Liver (tissue), 3 donors: Measurements from ENCODE around the gene HAO2.

Source experiments
- ATF3 ChIP-seq: IDR thresholded peaks from 2 replicates; pipeline ENCODE4 v1.6.1; 2016; ENCODE audit warnings: antibody characterized with exemption
- CTCF ChIP-seq: fragments of 150-350 bp; IDR thresholded peaks from 2 replicates; pipeline ENCODE4 v1.5.1; 2017; ENCODE audit warnings: improper control_type of control experiment, low read depth, low read length; ENCODE audit not compliant: missing input control
- FOXA1 ChIP-seq: IDR thresholded peaks from 2 replicates; pipeline ENCODE4 v1.6.1; 2016; ENCODE audit warnings: antibody characterized with exemption
- JUND ChIP-seq, 2 donors: IDR thresholded peaks; 2 replicates each; pipeline ENCODE4 v1.6.1; 2016; ENCODE audit warnings: antibody characterized with exemption in 2 of 2
- RAD21 ChIP-seq, 2 donors: IDR thresholded peaks; 2 replicates each; pipeline ENCODE4 v1.6.1; 2016; ENCODE audit warnings: antibody characterized with exemption in 2 of 2, mild to moderate bottlenecking in 2 of 2
- SP1 ChIP-seq: IDR thresholded peaks from 2 replicates; pipeline ENCODE4 v1.6.1; 2018; ENCODE audit warnings: antibody characterized with exemption, mild to moderate bottlenecking
- donor health status: healthy.
- donor health status: healthy.

GRCh38 chr1:119323216-119323982 is 45.2 kb upstream of the HAO2 start:
- TF ChIP-seq JUND (IDR thresholded peaks at IDR 0.05) (no peak), CTCF (no peak), SP1 (no peak), ATF3 (no peak), FOXA1 (no peak), RAD21 (IDR thresholded peaks at IDR 0.05) (no peak)
